ENCODE data around the gene APOL5. TPM values are rescaled to one million over a fixed set of nuclear protein-coding genes. Genes with fewer than 3 reads are reported as not detected.

The APOL5 gene
- total RNA-seq, 1 experiment from 2014 or later: not detected

DNA sequence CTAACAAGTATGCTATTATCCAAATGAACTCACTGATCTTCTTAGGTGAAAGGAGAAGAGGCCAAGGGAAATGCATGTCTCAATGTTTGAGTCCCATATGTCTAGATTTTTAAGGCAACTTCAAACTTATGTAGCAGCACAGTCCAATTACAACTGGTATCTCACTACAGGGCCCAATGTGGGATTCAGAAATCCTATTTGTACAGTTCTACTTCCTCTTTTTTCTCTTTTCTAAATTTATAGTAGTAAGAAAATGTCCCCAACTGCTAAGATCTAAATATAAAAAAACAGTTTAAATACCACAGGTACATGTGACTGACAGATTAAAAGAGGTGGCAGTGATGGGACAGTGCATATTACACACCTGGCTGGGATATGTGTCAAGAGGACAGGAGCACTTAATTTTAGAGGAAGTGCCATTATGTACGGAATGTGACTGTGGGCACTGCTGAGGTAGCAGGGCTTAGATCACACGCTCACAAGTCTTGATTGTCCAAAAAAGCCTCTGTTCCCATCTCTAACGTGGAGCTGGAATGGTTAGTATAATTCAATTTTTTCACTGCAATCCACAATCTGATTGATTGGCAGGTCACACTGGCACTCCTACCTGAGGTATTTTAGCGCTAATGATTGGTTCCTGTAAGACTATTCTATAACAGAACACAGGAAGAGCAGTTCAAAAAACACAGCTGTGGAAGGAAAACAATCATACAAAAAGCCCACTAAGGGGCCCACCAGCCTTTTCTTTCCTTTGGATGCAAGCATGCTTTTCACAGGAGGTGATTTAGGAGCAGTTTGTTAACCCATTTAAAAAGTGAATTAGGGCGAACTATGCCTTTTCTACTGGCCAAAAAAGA, 34.6 kb downstream of the APOL5 start:
- DNase-seq (ENCODE audit: low spot score): no peak
- no peaks in the 10 kb centered on the region for H3K27me3 Mint-ChIP-seq (ENCODE audit: low read depth)

More for the DNA sequence above, 34.6 kb downstream of the APOL5 start:
- peak overlapping the region; percentile 88 for H3K27ac Mint-ChIP-seq
- ChIA-PET CTCF (interaction anchor here (1.0 to 2.0 kb wide), 5 partner anchors 11 to 372 kb away, joined by 3 to 8 read pairs (median 6); no protein-coding TSS in a partner anchor), POLR2A (interaction anchor here (0.6 kb wide), 1 partner anchor 75 kb away, joined by 3 read pairs; no protein-coding TSS in a partner anchor)
- peaks cover 60% of the 10 kb centered on the region for H3K4me1 Mint-ChIP-seq
- TF ChIP-seq JUN (CRISPR knock-in tag; IDR thresholded peaks at IDR 0.05): no peak
- TF ChIP-seq, protein P1, sequence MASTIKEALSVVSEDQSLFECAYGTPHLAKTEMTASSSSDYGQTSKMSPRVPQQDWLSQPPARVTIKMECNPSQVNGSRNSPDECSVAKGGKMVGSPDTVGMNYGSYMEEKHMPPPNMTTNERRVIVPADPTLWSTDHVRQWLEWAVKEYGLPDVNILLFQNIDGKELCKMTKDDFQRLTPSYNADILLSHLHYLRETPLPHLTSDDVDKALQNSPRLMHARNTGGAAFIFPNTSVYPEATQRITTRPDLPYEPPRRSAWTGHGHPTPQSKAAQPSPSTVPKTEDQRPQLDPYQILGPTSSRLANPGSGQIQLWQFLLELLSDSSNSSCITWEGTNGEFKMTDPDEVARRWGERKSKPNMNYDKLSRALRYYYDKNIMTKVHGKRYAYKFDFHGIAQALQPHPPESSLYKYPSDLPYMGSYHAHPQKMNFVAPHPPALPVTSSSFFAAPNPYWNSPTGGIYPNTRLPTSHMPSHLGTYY (CRISPR knock-in tag; IDR thresholded peaks at IDR 0.05): no peak
- TF ChIP-seq, protein P2, sequence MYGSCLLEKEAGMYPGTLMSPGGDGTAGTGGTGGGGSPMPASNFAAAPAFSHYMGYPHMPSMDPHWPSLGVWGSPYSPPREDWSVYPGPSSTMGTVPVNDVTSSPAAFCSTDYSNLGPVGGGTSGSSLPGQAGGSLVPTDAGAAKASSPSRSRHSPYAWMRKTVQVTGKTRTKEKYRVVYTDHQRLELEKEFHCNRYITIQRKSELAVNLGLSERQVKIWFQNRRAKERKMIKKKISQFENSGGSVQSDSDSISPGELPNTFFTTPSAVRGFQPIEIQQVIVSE (CRISPR knock-in tag; IDR thresholded peaks at IDR 0.05; ENCODE audit: borderline replicate concordance): no peak
- TF ChIP-seq, protein P3, sequence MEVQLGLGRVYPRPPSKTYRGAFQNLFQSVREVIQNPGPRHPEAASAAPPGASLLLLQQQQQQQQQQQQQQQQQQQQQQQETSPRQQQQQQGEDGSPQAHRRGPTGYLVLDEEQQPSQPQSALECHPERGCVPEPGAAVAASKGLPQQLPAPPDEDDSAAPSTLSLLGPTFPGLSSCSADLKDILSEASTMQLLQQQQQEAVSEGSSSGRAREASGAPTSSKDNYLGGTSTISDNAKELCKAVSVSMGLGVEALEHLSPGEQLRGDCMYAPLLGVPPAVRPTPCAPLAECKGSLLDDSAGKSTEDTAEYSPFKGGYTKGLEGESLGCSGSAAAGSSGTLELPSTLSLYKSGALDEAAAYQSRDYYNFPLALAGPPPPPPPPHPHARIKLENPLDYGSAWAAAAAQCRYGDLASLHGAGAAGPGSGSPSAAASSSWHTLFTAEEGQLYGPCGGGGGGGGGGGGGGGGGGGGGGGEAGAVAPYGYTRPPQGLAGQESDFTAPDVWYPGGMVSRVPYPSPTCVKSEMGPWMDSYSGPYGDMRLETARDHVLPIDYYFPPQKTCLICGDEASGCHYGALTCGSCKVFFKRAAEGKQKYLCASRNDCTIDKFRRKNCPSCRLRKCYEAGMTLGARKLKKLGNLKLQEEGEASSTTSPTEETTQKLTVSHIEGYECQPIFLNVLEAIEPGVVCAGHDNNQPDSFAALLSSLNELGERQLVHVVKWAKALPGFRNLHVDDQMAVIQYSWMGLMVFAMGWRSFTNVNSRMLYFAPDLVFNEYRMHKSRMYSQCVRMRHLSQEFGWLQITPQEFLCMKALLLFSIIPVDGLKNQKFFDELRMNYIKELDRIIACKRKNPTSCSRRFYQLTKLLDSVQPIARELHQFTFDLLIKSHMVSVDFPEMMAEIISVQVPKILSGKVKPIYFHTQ (CRISPR knock-in tag; IDR thresholded peaks at IDR 0.05): no peak
- TF ChIP-seq TEAD4 (CRISPR knock-in tag; IDR thresholded peaks at IDR 0.05): no peak
- TF ChIP-seq FOXK1 (CRISPR knock-in tag; IDR thresholded peaks at IDR 0.05): no peak
- TF ChIP-seq, protein P4, sequence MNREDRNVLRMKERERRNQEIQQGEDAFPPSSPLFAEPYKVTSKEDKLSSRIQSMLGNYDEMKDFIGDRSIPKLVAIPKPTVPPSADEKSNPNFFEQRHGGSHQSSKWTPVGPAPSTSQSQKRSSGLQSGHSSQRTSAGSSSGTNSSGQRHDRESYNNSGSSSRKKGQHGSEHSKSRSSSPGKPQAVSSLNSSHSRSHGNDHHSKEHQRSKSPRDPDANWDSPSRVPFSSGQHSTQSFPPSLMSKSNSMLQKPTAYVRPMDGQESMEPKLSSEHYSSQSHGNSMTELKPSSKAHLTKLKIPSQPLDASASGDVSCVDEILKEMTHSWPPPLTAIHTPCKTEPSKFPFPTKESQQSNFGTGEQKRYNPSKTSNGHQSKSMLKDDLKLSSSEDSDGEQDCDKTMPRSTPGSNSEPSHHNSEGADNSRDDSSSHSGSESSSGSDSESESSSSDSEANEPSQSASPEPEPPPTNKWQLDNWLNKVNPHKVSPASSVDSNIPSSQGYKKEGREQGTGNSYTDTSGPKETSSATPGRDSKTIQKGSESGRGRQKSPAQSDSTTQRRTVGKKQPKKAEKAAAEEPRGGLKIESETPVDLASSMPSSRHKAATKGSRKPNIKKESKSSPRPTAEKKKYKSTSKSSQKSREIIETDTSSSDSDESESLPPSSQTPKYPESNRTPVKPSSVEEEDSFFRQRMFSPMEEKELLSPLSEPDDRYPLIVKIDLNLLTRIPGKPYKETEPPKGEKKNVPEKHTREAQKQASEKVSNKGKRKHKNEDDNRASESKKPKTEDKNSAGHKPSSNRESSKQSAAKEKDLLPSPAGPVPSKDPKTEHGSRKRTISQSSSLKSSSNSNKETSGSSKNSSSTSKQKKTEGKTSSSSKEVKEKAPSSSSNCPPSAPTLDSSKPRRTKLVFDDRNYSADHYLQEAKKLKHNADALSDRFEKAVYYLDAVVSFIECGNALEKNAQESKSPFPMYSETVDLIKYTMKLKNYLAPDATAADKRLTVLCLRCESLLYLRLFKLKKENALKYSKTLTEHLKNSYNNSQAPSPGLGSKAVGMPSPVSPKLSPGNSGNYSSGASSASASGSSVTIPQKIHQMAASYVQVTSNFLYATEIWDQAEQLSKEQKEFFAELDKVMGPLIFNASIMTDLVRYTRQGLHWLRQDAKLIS (CRISPR knock-in tag; IDR thresholded peaks at IDR 0.05; ENCODE audit: borderline replicate concordance): no peak
- TF ChIP-seq, protein P5, sequence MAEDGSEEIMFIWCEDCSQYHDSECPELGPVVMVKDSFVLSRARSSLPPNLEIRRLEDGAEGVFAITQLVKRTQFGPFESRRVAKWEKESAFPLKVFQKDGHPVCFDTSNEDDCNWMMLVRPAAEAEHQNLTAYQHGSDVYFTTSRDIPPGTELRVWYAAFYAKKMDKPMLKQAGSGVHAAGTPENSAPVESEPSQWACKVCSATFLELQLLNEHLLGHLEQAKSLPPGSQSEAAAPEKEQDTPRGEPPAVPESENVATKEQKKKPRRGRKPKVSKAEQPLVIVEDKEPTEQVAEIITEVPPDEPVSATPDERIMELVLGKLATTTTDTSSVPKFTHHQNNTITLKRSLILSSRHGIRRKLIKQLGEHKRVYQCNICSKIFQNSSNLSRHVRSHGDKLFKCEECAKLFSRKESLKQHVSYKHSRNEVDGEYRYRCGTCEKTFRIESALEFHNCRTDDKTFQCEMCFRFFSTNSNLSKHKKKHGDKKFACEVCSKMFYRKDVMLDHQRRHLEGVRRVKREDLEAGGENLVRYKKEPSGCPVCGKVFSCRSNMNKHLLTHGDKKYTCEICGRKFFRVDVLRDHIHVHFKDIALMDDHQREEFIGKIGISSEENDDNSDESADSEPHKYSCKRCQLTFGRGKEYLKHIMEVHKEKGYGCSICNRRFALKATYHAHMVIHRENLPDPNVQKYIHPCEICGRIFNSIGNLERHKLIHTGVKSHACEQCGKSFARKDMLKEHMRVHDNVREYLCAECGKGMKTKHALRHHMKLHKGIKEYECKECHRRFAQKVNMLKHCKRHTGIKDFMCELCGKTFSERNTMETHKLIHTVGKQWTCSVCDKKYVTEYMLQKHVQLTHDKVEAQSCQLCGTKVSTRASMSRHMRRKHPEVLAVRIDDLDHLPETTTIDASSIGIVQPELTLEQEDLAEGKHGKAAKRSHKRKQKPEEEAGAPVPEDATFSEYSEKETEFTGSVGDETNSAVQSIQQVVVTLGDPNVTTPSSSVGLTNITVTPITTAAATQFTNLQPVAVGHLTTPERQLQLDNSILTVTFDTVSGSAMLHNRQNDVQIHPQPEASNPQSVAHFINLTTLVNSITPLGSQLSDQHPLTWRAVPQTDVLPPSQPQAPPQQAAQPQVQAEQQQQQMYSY (CRISPR knock-in tag; IDR thresholded peaks at IDR 0.05): no peak
- no peak for TF ChIP-seq IRF2 (CRISPR knock-in tag; IDR thresholded peaks at IDR 0.05; ENCODE audit: borderline replicate concordance, low read depth)
- TF ChIP-seq, protein P6, sequence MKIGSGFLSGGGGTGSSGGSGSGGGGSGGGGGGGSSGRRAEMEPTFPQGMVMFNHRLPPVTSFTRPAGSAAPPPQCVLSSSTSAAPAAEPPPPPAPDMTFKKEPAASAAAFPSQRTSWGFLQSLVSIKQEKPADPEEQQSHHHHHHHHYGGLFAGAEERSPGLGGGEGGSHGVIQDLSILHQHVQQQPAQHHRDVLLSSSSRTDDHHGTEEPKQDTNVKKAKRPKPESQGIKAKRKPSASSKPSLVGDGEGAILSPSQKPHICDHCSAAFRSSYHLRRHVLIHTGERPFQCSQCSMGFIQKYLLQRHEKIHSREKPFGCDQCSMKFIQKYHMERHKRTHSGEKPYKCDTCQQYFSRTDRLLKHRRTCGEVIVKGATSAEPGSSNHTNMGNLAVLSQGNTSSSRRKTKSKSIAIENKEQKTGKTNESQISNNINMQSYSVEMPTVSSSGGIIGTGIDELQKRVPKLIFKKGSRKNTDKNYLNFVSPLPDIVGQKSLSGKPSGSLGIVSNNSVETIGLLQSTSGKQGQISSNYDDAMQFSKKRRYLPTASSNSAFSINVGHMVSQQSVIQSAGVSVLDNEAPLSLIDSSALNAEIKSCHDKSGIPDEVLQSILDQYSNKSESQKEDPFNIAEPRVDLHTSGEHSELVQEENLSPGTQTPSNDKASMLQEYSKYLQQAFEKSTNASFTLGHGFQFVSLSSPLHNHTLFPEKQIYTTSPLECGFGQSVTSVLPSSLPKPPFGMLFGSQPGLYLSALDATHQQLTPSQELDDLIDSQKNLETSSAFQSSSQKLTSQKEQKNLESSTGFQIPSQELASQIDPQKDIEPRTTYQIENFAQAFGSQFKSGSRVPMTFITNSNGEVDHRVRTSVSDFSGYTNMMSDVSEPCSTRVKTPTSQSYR (CRISPR knock-in tag; IDR thresholded peaks at IDR 0.05): no peak
- TF ChIP-seq NR1H2 (CRISPR knock-in tag; IDR thresholded peaks at IDR 0.05): no peak
- ATAC-seq: peak; percentile 43
- H3K4me3 Mint-ChIP-seq: no peak overlapping the region
- no peaks in the 10 kb centered on the region for H3K9me3 Mint-ChIP-seq
- H3K36me3 Mint-ChIP-seq: peaks cover 6% of the 10 kb centered on the region; the same call in 1 of the 2 replicates
